NOMO-1 treated with DMSO at 0.1 percent for 48 hours (cell line): ENCODE measurements around the gene UBASH3A.
A peak's percentile ranks its signal among the peaks of the same experiment; 100 is the strongest.

Experiments used
- DNase-seq: peaks from one replicate; lab custom pipeline; 2025; ENCODE audit not compliant: unreplicated experiment; lab: John Stamatoyannopoulos, UW

The UBASH3A gene

DNA sequence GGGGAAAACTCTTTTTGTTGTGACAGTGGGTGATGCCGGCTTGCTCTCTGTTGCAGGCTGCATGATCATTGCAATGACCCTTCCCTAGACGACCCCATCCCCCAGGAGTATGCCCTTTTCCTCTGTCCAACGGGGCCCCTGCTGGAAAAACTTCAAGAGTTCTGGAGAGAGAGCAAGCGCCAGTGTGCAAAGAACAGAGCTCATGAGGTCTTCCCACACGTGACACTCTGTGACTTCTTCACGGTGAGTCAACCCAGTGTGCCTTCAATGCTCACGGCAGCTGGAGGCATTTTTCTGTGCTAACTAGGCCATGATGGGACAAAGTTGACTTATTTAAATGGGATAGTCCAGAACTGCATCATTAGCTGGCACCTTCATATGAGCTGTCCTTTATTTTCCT is 5.7 kb downstream of the UBASH3A start:
- DNase-seq: no peak

DNA sequence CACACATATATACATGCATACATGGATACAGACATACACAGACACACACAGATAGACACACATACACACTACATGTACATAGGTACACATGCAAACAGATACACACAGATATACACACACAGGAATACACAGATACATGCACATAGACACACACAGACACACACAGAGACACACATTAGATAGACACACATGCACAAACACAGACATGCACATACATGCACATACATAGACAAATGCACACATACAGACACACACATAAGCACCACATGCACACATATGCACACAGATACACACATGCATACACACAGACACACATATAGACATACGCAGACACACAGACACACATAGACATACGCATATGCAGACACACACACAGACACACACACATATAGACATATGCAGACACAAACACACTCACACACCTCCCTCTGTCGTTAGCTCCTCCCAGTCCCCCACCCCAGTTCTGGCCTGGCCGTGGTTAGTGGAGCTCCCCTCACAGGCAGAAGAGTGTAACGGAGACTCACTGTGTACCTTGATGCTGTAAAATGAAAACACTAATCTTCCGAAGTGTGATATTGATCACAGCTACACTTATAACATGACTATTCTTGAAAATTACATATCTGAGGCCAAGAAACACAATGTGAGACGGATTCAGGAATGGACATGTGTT is 7.6 kb downstream of the UBASH3A start:
- DNase-seq: no peak

DNA sequence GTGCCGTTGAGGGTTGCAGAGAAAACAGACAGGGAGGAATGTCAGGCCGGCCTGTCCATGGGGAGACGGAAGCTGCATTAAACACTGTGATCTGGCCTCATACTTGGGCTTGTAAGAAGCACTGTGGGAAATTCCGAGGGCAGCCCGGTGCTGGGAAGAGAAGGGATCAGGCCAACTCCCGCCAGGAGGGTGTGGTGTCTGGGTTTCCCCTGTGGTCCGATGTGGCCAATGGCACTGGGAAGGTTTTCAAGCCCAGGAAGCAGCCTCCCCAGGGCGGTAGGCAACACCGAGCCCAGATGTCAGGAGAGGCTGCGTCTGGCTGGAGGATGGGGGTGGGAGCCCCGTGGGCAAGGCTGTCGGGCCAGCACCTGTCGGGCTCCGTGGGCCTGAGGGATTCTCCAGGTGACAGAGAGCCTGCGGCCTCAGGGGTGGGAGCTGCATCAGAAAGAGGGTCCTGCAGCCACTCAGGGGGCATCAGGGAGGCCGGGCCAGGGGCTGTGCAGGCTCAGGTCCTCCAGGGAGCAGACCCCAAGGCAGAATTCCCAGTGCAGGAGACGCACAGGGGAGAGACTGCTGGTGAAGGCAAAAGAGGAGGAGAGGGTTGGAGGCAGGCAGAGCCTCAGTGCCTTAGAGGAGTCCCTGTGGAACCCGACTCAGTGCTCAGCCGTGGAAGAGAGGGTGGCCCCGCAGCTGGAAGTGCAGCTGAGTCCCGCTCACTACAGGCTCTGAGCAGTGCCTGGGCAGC is 8.4 kb downstream of the UBASH3A start:
- DNase-seq: no peak

DNA sequence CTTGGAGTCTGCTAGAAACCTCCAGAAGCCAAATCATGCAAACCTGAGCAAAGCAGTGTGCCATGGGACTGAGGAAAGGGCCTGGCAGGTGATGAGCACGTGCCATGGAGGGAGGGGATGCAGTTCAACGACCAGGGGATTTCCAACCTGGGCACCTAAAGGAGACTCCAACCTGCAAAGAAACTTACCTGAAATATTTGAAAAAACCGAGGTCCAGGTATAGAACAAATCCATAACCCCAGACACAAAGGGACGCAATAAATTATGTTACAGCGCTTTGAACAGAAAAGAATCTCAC is 8.9 kb downstream of the UBASH3A start:
- no peak for DNase-seq

DNA sequence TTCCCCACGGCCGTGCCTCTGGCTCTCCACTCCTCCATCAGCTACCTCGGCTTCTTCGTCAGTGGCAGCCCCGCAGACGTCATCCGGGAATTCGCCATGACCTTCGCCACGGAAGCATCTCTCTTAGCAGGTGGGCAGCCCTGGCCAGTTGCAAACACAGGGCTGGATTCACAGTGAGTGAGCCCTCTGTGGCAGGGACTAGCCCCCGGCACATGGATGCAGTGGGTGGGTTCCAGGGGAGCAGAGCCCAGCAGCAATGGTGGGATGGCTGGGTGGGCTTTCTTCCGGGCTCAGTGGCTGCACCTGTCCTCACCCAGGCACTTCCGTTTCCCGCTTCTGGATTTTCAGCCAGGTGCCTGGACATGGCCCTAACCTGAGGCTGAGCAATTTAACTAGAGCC is 9.4 kb downstream of the UBASH3A start:
- no peak for DNase-seq

DNA sequence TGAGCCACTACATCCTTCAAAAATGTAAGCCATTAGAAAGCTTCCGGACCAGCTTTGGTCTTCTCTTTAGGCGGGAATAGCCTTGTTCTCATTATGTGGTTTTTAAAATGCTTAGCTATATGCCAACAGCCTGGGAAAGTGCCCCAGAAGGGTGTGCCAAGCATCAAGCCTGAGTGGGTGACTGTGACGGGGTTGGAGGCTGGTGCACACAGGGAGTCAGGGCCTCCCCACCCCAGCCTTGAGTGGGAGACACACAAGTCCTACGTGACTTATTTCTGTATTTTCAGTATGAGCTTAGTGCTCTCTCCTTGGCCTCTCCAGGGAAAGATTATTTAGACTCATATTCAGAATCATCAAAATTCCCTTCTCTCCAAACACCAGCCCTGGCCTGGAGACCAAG is 9.8 kb downstream of the UBASH3A start:
- DNase-seq: no peak

DNA sequence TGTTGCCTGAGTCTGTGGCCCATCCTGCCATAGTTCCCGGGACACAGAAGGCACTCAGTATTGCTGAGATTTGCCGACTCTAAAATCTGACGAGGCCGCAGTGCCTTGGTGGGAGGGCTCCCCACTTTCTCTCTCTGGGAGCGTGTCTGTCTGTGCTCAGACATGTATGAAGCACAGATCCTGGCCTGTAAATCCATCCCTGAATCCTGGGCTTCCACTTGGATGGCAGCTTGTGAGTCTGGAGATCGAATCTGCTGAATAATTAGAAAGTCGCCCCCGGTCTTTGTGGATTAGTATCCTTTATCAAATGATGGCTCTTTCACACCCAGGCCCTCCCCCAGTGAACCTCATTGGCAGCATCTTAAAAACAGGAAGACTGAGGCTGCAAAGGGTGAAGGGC is 10.4 kb downstream of the UBASH3A start:
- DNase-seq: no peak

DNA sequence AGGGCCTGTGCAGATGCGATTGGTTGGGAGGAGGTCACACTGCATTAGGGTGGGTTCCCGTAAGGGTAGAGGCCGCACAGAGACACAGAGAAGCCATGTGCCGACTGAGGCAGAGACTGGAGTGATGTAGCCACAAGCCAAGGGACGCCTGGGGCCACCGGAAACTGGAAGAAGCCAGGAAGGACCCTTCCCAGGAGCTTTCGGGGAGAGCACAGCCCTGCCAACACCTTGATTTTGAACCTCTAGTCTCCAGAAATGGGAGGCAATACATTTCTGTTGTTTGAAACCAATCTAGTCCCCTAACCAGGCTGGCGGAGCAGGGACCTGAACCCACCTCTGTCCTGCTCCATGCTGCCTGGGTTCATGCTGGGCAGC is 10.8 kb downstream of the UBASH3A start:
- DNase-seq: no peak

DNA sequence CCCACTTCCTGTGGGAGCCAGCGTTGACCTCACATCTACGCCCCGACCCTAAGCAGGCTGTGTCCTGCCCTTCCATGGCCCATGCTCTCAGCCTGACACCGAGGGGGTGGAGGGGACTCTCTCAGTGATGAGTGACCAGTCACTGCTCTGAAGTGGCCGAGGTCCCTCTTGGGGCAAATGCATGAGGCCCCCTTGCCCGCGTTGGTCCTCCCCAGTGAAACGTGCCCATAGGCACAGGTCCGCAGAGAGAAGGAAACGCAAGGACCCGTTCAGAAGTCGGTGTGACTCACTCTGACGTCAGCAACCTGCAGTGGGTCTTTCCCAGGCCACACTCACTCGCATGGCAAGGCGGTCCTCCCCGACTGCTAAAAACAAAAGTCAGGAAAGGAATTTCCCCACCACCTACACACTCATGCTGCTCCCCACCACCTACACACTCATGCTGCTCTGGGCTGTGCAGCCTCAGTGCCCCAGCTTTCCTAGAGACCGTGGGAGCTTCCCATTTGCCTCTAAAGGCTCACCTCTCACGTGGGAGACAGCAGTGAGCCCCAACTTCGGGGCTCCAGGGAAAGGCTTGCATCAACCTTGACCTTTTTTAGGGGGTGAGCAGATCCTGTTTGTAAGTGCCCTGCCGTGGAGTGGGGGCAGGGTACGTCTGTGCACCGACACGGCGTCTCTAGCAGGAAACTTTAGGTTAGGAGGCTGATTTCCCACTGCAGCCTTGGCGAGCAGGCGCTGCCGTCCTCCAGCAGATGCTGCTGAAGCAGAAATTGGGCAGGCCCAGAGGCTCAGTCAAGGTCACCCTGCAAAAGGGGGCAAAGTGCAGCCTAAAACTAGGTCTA is 11.4 kb downstream of the UBASH3A start:
- DNase-seq: peak; percentile 8

DNA sequence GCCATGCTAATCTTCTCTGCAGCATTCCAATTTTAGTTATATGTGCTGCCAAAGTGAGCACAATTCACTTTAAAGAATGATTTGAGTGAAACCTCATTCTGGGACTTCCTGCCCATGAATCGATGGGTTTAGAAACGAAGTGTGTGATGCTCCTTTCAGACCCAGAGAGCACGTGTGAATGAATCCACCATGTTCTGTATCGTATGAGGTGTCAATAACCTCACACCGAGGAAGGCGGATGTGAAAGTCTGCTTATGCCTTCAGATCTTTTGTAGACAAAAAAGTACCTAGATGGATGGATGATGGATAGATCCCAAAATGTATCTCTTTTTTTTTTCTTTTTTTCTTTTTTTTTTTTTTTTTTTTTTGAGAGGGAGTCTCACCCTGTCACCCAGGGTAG is 13.8 kb downstream of the UBASH3A start:
- no peak for DNase-seq

DNA sequence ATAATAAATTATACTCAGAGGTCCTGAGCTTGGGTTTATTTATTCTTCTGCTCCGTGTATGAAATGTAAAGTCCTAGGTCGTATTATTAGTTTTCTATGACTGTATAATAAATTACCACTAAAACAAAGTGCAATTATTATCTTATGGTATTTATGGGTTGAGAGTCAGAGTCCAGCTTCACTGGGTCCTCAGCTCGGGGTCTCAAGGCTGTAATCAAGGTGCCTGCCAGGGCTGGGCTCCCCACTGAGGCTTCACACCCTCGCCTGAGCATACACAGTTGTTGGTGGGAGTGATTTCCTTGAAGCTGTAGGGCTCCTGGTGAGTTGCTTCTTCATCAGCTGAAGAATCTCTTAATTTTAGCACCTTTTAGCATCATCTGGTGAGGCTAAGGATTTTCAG is 15.2 kb downstream of the UBASH3A start:
- DNase-seq: no peak

DNA sequence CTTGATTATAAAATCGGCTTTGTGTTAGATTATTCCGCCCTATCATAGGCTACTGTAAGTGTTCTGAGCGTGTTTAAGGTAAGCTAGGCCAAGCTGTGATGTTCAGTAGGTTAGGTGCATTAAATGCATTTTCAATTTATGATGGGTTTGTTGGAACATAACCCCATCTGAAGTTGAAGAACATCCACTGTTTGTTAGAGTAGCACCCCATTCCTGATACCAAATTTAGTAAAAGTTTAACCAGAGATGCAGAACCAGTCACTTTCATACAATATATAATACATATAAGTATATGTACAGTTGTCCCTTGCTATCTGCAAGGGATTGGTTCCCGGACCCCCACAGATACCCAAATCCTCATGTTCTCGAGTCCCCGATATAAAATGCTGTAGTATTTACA is 16.1 kb downstream of the UBASH3A start:
- no peak for DNase-seq

DNA sequence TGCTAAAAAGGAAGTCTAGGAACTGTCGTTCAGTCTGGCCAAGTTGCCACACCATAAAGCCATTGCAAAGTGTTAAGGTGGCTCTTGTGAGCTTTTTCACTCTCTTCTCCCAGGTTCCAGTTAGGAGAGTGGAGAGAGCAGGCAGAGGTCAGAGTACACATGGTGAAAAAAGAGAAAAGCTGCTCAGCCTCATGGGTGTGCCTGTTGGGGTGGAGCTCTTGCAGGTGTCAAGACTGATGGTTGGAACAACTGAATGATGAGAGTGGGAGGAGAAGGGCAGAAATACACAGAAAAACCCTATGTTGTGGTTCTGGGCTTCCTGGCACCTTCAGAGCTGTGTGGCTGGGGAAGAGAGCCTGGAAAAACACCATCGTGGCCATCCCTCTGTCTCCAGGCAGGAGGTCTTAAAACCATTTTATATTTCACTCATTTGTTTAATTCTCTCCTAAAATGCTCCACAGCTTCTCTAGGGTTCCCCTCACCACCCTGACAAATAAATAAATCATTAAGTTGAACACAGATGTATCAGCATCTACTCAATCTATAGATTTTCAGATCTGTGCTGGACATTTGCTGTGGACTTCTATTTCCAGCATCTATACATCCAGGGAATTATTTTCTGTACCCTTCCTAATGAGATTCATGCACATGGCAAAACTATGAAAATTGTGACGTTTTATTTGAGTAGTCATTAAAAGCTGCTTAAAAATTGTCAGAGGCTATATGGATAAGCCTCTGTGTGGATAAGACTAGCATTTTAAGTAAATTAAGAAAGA is 17.5 kb downstream of the UBASH3A start:
- no peak for DNase-seq

DNA sequence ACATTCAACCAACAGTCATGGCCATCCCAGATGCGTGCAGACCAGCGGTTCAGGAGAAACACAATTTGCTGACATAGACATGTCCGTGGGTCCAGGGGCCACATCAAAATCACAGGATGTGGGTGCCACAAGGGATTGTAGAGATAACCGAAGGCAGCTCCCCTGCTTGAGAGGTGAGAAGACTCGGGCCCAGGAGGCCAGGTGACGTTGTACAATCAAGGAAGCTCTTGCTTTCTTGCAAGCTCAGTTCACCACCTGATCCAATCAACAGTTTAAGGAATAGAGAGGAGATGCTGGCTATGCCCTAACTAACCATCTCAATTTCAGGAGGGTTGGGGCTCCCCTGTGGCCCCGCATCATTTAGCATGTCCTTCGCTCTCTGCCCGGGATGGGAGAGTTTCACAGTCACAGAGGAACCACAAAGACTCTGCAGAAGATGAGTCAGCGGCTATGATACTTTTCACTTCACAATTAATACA is 19.5 kb downstream of the UBASH3A start:
- no peak for DNase-seq

DNA sequence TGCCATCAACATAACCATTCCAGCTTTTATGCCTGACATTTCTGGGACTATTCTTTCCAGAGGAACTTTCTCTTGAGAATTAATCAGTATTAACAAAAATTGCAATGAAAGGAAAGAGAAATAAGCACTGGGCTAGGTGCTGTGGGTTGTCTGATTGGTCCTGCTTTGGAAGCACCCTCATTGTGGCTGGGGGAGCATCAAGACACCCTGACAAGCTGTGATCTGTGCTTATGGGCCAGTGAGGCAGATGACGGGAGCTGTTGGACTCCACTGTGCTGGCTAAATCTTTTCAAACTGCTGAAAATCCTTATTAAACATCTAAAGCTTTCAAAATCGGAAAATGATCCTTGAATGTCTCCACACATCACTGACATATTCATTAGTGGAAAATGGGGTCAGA is 20.0 kb downstream of the UBASH3A start:
- DNase-seq: no peak

DNA sequence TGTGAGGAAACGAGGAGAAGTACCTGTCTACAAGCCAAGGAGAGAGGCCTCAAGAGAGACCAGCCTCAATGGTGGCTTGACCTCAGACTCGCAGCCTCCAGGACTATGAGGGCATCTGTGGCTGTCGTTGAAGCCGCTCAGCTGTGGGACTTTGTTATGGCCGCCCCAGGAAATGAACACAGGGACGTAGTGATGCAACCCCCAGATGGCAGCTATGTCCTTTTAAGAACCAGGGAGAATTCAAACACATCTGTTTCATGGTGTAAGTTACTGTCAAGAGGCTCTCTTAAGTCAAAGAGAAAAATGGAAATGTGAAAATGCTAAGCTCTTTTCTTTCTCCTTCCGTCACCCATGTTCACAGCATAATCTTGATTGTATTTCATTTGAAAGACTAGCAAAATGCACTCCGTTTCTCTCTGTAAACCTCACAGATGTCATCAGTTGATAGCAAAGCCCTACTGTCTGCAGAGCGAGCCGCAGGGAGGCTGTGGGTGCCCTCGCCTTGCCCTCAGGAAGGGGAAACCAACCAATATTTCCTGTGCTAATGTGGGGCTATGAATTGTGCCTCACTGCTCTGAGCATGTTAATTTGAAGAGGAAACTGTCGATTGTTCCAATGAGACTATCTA is 21.3 kb downstream of the UBASH3A start:
- DNase-seq: peak; percentile 21

DNA sequence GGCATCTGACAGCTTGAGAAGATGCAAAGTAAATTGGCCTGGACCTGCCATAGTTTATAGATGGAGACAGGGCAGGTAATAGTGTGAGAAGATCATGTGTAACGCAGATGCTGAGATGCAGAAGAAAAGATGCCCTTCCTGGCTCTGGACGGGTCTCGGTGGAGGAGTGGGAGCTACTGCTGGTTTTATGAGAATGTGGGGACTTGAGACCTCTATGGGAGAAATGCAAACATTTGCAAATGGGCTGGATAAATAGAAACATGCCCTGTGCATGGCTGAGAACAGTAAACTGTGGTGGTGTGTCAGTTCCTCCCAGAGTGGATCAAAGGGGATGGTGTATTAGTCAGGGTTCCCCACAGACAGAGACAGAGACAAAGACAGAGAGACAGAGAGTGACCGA is 21.9 kb downstream of the UBASH3A start:
- no peak for DNase-seq

DNA sequence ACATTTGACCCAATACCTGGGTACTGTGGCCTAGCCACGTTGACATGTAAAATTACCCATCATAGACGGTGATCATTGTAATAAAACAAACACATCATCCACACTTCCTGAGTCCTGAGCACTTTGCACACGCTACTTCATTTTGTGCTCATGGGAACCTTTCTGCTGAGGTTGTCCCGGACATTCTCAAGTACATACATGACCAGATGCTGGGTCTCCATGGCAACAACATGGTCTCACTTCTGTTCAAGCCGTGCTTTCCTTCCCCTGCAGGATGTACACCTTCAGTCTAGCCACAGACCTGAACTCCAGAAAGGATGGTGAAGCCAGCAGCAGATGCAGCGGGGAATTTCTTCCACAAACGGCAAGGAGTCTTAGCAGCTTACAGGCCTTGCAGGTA is 22.7 kb downstream of the UBASH3A start:
- DNase-seq: no peak

DNA sequence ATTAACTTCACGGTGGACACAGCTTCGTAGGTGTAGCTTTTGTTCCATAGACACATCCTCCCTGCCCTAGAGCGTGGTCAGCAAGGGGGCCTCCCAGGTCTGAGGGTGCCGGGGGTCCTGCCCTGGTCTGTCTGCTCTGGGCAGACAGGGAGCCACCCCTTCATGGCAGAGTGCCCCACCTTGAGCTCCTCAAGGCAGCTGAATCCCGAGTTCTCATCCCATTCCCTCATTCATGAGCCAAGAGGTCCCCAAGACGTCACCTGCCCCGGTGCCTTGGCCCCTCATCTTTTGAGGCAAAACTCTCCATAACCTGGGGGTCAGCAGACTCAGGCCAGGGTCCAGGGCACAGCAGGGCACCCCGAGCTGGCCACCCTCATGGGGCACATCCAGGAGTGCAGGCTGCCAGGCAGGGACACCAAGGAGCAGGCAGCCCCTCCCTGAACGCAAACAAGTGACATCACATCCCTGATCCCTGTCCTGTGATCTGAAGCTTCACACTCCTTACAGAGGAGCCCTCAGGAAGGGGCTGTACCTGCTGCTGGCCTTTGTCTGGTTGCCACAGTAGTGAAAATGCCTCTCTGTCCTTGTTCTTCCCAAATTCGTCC is 23.3 kb downstream of the UBASH3A start:
- no peak for DNase-seq

DNA sequence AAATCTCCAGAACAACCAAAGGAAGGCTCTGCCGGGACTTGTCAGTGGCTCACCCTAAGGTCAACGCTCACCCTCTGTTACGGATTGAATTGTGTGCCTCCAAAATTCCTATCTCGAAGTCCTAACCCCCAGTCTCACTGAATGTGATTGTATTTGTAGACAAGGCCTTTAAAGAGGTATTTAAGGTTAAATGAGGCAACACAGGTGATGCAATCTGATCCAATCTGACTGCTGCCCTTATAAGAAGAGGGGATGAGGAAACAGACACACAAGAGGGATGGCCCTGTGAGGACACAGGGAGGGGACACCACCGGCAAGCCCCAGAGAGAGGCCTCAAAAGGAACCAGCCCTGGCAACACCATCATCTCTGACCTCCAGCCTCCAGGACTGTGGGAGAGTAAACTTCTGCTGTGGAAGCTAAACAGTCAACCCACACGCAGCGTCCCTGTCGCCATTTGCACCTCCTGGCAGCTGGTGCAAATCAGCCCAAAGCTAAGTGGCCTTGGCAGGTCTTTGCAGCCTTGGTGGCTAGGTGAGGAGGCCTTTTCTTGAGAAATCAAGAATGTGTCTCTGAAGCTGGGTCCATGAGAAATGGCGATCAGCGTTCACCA is 24.2 kb downstream of the UBASH3A start:
- DNase-seq: no peak
